ENCODE data around the gene MYCBP2.

- TF ChIP-seq GATA2 (IDR thresholded peaks at IDR 0.05; ENCODE audit: low read depth, low read length) (no peak), GATA3 (IDR thresholded peaks at IDR 0.05; ENCODE audit: low read depth, low read length) (no peak)
Observed at GRCh38 chr13:77373502-77373901, 46.6 kb upstream of the MYCBP2 start.
